SU-DHL-6 (cell line): ENCODE data around the gene KIF18A.

ENCODE experiments used
- CTCF ChIP-seq: fragments of 200-600 bp; sonication (generic); IDR thresholded peaks from one replicate; pipeline ENCODE4 v1.5.1; 2017; ENCODE audit warnings: antibody characterized with exemption, mild to moderate bottlenecking, low read length, moderate library complexity; ENCODE audit not compliant: insufficient read depth, poor library complexity, severe bottlenecking
- EZH2phosphoT487 ChIP-seq: fragments of 200-600 bp; sonication (generic), shearing (Covaris generic); conservative IDR thresholded peaks from 2 replicates; pipeline ENCODE4 v1.6.1; 2018; ENCODE audit warnings: mild to moderate bottlenecking, antibody characterized with exemption, low read length, moderate library complexity, mixed read lengths

GRCh38 chr11:28139841-28140415 is 32.0 kb upstream of the KIF18A start:
- no peak for TF ChIP-seq CTCF
- no peak for TF ChIP-seq EZH2phosphoT487
